HG02938 (cell line): ENCODE results near the gene NKAP.
"Not testable (repeated sequence)": the region's sequence is repeated elsewhere in the genome, so short reads cannot be mapped to it uniquely, and the experiment has no call there.

Source experiments
- ATAC-seq: cut with Tn5 transposase; IDR thresholded peaks from one replicate; pipeline ENCODE4 v1.9.1; 2021; ENCODE audit warnings: mild to moderate bottlenecking, moderate library complexity; ENCODE audit not compliant: unreplicated experiment

NKAP gene

DNA sequence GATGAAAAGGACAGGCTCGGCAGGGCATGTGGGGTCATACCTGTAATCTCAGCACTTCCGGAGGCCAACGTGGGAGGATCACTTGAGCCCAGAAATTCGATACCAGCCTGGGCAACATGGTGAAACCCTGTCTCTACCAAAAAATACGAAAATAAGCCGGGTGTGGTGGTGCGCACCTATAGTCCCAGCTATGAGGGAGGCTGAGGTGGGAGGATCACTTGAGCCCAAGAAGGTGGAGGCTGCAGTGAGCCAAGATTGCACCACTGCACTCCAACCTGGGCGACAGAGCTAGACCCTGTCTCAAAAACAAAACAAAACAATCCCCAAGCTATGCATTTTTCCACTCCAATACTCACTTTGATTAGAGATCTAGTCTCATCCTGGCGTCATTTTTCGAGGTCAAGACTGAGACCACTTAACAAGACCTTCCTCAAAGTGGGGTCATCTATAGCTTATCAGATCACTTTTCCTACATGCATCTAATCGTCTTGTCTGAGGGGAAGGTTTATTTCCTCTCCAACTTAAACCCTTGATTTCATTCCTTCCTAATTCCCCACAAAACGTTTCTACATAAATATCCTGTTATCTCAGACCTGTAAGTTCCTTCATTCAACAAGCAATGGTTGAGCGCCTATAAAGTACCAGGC lies 1.3 kb downstream of the NKAP start:
- no peak for ATAC-seq

- ATAC-seq = no peak
Observed at GRCh38 chrX:119941336-119941735, 2.2 kb downstream of the NKAP start.

- ATAC-seq = no peak
Observed at GRCh38 chrX:119935215-119935874, 8.2 kb downstream of the NKAP start.

GRCh38 chrX:119922391-119922790 lies 21.2 kb downstream of the NKAP start:
- not testable (repeated sequence) for ATAC-seq

DNA sequence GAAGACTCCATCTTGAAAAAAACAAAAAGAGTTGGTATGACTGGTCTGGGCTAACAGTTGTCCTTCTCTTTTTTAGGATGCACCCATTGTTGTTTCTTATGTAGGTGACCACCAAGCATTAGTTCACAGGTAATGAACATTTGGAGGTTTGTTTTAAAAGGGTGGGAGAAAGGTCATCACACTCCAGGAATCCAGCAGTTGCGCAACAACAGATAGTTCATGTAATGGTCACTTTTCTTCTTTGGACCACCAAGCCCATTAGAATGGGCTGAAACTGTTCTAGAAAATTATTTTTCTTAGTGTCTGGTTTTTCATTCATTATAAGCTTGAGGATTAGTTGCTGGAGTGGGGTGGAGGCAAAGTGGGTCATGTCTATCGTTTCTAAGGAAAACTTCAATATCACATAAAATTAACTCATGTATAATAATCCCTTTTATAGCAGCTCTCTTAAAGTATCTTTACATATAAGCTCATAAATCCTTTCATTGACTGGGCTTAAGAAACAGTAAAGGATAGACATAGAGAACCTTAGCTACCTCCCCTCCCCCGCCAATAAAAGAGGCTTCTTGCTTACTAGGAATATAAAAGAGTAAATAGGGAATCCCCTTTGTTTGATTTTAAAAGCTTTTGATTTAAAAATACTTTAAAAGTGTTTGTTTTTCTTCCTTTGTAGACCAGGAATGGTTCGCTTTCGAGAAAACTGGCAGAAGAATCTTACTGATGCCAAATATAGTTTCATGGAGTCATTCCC lies 23.5 kb downstream of the NKAP start:
- ATAC-seq = no peak

DNA sequence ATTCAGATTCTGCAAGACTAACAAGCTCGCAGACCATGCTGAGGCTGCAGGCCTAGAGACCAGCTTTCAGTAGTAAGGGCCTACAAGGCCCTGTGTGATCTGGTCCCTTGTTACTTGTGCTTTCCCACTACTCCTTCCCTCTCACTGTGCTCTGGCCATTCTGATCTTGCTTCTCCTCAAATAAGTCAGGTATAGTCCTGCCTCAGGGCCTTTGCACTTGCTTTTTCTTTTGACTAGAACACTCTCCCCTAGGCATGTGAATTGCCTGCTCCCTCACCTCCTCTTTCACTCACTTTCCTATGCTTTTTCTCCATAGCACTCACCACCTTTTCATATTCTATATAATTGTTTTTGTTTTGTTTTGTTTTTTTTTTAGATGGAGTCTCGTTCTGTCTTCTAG lies 25.7 kb downstream of the NKAP start:
- ATAC-seq = no peak

GRCh38 chrX:119916310-119916709 lies 27.2 kb downstream of the NKAP start:
- ATAC-seq = no peak

DNA sequence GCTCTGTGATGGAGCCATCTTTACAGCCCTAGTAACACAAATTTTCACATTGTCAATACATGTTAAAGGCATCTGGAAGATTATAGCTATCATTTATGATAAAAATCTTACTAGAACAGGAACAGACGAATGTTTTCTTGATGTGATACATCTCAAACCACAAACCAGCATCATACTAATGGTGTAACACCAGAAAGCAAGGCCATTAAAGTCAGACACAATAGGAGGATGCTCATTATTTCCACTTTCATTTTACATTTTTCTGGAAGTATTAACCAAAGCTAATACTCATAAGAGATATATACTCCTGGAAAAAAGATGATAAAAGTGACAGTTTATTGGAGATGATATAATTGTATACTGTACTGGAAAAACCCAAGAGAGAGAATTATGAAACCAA lies 42.6 kb downstream of the NKAP start:
- ATAC-seq = no peak

- ATAC-seq = no peak
Observed at GRCh38 chrX:119899125-119899524, 44.4 kb downstream of the NKAP start.

GRCh38 chrX:119895843-119896326 lies 47.7 kb downstream of the NKAP start, which contains the start of gene AKAP14:
AKAP14 (plus strand) TSS chrX:119895893; CDS start chrX:119903224, 7,331 bp downstream.
- no peak for ATAC-seq

DNA sequence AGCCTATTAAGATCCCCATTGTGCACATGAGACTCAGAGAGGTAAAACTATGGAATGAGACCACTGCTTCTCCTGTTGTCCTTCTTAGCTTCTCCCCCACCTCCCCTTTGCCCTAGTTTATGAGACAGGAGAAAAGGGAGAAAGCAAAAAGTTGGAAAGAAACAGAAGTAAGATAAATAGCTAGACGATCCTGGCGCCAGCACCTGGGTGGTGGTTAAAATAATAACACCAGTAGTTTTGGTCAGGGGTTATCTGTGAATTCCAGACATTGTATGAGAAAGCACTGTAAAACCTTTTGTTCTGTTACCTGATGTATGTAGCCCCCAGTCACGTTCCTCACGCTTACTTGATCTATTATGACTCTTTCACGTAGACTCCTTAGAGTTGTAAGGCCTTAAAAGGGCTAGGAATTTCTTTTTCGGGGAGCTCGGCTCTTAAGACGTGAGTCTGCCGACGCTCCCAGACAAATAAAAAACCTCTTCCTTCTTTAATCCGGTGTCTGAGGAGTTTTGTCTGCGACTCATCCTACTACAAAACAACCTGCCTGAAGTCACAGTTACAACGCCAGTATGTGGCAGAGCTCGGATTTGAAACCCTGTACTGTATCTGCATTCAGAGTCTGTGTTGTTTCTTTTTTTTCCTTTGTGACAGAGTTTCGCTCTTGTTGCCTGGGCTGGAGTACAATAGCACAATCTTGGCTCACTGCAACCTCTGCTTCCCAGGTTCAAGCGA lies 51.4 kb downstream of the NKAP start:
- not testable (repeated sequence) for ATAC-seq

DNA sequence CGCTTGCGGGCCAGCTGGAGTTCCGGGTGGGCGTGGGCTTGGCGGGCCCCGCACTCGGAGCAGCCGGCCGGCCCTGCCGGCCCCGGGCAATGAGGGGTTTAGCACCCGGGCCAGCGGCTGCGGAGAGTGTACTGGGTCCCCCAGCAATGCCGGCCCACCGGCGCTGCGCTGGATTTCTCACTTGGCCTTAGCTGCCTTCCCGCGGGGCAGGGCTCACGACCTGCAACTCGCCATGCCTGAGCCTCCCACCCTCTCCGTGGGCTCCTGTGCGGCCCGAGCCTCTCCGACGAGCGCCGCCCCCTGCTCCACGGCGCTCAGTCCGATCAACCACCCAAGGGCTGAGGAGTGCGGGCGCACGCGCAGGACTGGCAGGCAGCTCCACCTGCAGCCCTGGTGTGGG lies 52.9 kb downstream of the NKAP start:
- not testable (repeated sequence) for ATAC-seq

GRCh38 chrX:119887721-119888425 lies 55.7 kb downstream of the NKAP start:
- ATAC-seq = no peak

- ATAC-seq = no peak
Observed at GRCh38 chrX:119885554-119886428, 57.8 kb downstream of the NKAP start.

- ATAC-seq = no peak
Observed at GRCh38 chrX:119880552-119881437, 62.8 kb downstream of the NKAP start.

DNA sequence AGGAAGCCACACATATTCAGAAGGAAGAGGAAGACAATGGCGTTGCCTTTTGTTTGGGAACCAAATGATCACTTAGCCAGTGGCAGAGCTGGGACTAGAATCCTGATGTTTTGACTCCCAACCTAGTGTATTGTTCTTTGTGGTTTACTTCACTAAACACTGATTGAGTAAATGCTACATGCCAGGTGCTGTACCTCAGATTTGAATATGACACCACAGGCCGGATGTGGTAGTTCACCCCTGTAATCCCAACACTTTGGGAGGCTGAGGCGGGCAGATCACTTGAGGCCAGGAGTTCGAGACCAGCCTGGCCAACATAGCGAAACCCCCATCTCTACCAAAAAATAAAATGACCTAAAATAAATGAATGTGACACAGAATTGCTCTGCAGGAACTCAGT lies 63.5 kb downstream of the NKAP start:
- ATAC-seq = no peak

DNA sequence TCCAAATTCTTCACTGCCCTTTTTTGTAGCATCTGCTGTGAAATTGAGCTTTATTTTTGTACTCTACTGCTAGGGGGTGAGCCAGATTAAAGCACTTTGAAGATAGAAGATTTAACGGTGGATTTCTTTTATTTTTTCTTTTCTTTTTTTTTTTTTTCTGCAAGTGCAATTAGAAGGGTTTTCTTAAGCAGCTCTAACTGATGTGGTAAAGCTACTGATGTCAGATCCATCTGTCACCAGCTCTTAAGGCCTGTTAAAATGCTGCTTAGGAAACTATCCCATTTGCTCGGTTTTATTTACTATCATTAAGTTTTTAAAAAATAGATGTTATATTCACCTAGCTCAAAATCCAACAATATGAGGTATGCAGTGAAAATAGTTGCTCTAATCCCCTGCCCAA lies 64.8 kb downstream of the NKAP start:
- no peak for ATAC-seq

DNA sequence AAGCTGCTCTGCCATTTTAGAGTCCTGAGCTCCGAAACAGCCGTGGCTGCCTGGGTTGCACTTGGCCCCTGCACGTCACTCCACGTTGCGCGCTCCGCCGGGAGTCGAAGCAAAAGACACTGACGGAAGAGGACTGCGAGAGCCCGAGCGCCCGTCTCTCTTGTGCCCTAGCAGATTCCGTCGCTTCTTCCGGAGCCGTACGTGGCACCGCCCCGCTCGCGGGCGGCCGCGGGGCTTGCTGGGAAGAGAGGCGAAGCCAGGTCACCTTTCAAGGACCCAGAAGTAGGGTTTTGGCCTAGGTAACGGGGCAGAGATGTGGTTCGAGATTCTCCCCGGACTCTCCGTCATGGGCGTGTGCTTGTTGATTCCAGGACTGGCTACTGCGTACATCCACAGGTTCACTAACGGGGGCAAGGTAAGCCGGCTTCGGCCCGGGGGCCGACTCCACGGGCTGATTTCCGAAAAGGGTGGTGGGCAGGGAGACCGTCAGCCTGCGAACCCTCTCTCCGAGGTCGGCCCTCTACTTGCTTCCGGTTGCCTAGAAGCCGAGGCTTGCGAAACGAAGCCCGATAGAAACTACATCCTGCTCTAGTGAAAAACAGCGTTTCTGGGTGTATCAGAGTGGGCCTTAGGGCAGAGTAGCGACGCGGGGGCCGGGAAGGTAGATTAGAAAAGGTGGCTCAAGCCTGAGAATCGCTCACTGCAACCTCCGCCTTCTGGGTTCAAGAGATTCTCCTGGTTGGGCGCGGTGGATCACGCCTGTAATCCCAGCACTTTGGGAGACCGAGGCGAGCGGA lies 71.8 kb downstream of the NKAP start, which contains the start of the genes NDUFA1 and RNF113A:
NDUFA1 (plus strand) TSS at position 234 of the 797 bp plus-strand sequence; CDS start at position 314, 80 bp downstream.
RNF113A (minus strand) TSS at position 135 of the 797 bp plus-strand sequence; CDS start at position 15, 120 bp downstream.
- ATAC-seq = peak; percentile 92
